Uterus (tissue), 2 donors: ENCODE results near the gene TAPT1.

Source experiments
- CTCF ChIP-seq, 4 experiments: fragments of 200-600 bp in 2 of 4; fragments of 450-650 bp in 2 of 4; sonication (generic) in 2 of 4; IDR thresholded peaks; one replicate each; pipeline ENCODE4 v1.5.1; 2016 to 2019; ENCODE audit warnings: antibody characterized with exemption in 4 of 4, mild to moderate bottlenecking in 2 of 4, moderate library complexity in 1 of 4
- POLR2A ChIP-seq, 2 donors: fragments of 450-650 bp; IDR thresholded peaks; one replicate each; pipeline ENCODE4 v1.6.1; 2016; ENCODE audit warnings: antibody characterized with exemption in 2 of 2, mild to moderate bottlenecking in 1 of 2, moderate library complexity in 1 of 2

DNA sequence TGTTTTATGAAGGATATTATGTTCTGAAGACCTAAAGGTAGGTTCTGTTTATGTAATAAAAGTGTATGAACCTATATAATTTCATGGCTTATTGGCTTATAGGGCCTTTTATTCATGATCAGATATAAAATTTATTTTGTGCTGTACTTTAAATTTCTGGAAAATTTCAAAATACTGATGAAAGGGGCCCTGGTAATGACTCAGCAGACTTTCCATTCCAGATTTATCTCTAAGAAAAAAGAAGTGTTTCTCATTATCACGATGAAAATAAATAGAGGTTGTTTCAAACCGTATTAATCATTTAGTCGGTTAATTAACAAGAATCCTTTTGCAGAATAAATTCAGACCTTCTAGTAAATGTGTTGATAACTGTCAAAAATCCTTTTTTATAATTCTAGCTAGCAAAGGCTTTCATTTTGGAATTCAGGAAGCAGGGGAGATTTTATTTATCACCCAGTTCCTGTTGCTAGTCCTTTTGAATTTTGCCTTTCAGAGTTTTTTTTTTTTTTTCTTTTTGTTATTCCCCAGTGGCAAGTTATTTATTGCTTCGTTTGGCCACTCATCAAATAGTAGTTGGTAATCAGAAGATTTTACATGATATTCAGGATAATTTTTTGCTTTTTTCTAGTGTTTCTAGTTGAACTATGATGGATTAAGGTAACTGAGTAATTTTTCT is 5.4 kb upstream of the TAPT1 start:
- TF ChIP-seq CTCF (IDR thresholded peaks at IDR 0.05) (no peak), POLR2A (IDR thresholded peaks at IDR 0.05) (no peak)
